Occipital lobe (tissue), 2 donors: ENCODE data around the gene ERCC5. TPM values are rescaled to one million over a fixed set of nuclear protein-coding genes. Genes with fewer than 3 reads are reported as not detected.

ENCODE experiments used
- DNase-seq: peaks from one replicate; lab custom pipeline; 2025; lab: John Stamatoyannopoulos, UW
- total RNA-seq: library from RNA; depleted of rRNA; stranded (reverse); fragments of >200 nt; gene quantifications from one replicate; pipeline ENCODE4 v1.2.3, GENCODE V29; 2014

Gene ERCC5
- total RNA-seq, 1 donor from 2014 or later, result 70.0 TPM

- no peak for DNase-seq
Measured at GRCh38 chr13:102881819-102882686, 36.2 kb downstream of the ERCC5 start.

GRCh38 chr13:102892503-102892902, 46.7 kb downstream of the ERCC5 start:
- no peak for DNase-seq

GRCh38 chr13:102897371-102898138, 51.7 kb downstream of the ERCC5 start:
- DNase-seq, result no peak

GRCh38 chr13:102900193-102900608, 54.4 kb downstream of the ERCC5 start:
- DNase-seq, result no peak

- DNase-seq, result no peak
Measured at GRCh38 chr13:102901056-102901455, 55.2 kb downstream of the ERCC5 start.

GRCh38 chr13:102901615-102902305, 55.9 kb downstream of the ERCC5 start:
- no peak for DNase-seq

- DNase-seq, result no peak
Measured at GRCh38 chr13:102902789-102903347, 57.0 kb downstream of the ERCC5 start.

- DNase-seq, result no peak
Measured at GRCh38 chr13:102903659-102904407, 58.0 kb downstream of the ERCC5 start.

GRCh38 chr13:102904408-102904862, 58.6 kb downstream of the ERCC5 start:
- no peak for DNase-seq

- DNase-seq, result no peak
Measured at GRCh38 chr13:102905905-102906771, 60.3 kb downstream of the ERCC5 start.

- DNase-seq, result no peak
Measured at GRCh38 chr13:102907016-102907756, 61.4 kb downstream of the ERCC5 start.

GRCh38 chr13:102907886-102908515, 62.2 kb downstream of the ERCC5 start:
- no peak for DNase-seq

GRCh38 chr13:102909971-102910370, 64.1 kb downstream of the ERCC5 start:
- DNase-seq, result no peak

GRCh38 chr13:102911336-102911735, 65.5 kb downstream of the ERCC5 start:
- no peak for DNase-seq

GRCh38 chr13:102912599-102912998, 66.8 kb downstream of the ERCC5 start:
- DNase-seq, result no peak

- no peak for DNase-seq
Measured at GRCh38 chr13:102913914-102914313, 68.1 kb downstream of the ERCC5 start.

- no peak for DNase-seq
Measured at GRCh38 chr13:102914339-102914930, 68.6 kb downstream of the ERCC5 start.

GRCh38 chr13:102915393-102915930, 69.6 kb downstream of the ERCC5 start:
- no peak for DNase-seq
